HG03571 (cell line): ENCODE data around the gene TBXA2R.

Source experiments
- ATAC-seq: cut with Tn5 transposase; IDR thresholded peaks from one replicate; pipeline ENCODE4 v1.9.1; 2021; ENCODE audit not compliant: unreplicated experiment

Gene TBXA2R

DNA sequence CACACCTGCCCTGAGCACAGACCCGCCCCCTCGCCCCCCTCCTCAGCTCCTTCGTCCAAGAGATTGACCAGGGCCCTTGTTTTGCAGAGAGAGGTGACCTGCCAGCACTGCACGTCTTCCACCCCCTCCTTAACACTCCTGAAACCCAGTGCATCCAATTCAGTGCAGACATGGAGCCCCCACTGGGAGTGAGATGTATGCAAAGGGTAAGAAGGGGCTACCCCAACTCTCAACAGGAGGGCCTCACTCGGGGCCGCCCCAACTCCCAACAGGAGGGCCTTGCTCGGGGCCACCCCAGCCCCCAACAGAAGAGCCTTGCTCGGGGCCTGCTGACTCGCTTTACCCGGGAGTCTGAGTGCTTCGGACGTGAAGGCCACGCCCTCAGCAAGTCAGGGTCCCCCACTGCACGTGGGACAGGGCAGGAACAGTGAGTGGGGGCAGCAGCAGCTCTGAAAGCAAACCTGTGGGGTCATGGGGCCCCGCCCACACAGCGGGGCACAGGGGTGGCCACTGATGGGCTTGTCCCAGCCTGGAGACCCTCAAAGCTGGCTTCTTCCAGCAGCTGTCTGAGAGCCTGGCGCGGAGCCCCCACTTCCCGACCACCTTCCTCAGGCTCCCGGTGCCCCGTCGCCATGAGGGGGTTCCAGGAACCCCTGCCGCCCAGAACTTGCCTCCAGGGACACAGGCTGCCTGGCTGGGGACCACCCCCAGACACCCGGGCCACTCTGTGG, 14.3 kb upstream of the TBXA2R start:
- ATAC-seq = no peak

DNA sequence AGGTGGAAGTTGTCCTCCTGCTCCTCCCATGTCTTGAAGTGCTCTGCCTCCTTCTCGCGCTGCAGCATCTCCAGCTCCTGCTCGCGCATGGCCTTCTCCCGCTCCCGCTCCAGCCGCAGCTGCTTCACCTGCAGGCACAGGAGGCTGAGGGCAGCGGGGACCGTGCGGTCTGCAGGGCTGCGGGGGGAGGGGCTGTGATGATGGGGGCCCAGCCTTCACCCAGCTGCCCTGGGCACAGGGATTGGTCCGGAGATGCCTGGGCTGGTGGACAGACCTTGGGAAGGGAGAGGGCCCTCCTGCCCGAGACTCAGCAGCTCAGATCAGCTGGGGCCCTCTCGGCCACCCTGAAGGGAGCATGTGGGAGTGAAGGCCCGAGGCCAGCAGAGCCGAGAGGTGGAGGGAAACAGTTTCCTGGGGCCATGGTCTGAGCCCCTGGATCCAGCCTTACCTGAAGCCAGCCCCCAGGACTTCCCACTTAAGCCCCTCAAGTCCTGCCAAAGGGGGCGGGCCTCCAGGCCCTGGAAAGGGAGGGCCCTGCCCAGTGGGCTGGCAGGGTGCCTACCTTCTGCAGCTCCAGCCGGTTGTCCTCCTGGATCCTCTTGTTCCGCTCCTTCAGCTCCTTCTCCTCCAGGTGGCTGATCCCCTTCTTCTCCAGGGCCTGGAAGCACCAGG, 13.6 kb upstream of the TBXA2R start:
- ATAC-seq = no peak

DNA sequence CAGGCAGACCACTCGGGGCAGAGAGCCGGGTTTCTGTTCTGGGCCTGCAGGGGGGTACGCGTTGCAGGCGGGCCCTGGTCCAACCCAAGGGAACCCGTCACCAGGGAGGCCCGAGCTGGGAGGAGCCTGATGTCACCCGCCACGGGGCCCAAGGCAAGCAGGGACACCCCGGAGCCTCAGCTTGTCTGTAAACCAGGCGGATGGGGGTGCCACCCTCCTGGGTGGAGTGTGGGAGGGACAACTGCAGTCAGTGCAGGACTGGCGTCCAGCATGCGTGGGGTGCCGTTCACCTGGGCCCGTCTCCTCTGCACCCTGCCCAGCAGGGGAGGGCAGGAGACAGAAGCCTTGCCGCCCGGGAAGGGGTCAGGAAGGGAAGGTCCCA, 12.9 kb upstream of the TBXA2R start:
- no peak for ATAC-seq

DNA sequence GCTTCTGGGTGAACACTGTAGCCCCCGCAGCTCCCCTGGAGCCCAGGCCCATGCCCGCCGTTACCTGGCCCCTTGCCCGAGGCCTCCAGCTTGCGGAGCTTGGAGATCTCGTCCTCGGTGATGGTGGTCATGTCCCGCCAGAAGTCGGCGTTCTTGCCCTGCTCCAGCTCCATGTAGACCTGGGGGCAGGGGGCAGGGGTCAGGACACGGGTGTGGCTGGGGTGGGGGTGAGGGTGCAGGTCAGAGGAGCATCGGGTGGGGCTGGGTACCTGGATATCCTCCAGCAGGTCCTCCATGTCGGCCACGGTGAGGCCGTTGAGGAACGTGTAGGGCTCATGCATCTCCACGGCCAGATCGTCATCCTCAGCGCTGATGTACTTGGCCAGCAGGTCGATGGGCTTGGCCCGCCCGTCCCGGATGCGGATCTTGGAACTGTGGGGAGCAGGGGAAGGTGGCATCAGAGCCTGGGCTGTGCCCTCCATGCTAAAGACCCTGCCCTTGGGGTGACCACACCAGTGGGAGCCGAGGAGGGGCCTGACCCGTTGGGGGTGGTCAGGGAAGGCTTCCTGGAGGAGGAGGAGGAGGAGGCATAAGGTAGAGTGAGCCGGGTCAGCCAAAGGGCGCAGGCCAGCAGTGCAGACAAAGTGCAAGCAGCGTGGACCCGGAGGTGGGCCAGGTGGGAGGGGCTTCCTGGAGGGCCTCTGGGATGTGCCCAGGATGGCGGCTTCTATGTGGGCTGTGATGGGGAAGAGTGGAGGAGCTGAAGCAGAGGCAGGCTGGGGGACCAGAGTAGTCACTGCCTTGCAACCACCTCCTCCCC, 12.3 kb upstream of the TBXA2R start:
- no peak for ATAC-seq

DNA sequence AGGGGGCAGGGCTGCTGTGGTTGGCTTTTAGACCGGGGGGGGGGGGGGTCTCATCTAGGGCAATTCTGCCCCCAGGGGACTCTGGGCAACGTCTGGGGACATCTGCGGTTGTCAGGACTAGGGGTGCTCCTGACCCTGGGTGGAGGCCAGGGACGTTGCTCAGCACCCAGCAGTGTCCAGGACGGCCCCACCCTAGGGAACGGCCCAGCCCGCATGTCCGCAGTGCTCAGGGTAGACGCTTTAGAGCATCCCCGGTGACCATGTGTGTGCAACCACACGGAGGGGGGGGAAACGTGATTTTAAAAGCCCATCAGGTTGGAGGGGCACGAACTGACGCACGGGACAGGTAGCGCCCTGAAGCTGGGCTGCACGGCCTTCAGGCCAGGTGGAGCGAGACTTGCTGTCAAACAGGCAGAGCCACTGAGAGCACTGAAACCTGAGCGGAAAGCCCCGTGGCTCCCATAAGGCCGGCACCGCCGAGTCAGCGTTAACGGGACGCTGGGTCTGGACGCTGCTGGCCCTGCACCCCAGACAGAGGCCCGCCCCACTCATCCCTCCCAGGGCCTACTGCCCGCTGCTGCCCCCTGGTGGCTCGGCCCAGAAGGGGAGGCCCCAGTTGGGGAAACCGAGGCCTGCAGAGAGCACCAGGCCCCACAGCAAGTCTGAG, 11.6 kb upstream of the TBXA2R start:
- no peak for ATAC-seq

DNA sequence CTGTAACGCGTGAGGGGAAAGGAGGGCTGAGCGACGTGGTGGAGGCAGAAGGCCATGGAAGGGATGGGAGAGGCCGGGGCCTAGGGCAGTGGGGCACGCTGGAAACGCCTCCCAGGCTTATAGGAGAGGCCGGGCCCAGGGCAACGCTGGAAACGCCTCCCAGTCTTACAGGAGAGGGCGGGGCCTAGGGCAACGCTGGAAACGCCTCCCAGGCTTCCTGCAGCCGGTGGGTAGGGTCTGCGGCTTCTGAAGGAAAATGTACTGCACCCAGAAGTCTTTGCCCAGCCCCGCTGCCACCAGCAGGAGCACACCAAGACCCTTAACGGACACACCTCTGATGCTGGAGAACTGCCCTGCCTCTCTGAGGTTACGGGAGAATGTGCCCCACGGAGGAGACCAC, 10.8 kb upstream of the TBXA2R start:
- no peak for ATAC-seq

DNA sequence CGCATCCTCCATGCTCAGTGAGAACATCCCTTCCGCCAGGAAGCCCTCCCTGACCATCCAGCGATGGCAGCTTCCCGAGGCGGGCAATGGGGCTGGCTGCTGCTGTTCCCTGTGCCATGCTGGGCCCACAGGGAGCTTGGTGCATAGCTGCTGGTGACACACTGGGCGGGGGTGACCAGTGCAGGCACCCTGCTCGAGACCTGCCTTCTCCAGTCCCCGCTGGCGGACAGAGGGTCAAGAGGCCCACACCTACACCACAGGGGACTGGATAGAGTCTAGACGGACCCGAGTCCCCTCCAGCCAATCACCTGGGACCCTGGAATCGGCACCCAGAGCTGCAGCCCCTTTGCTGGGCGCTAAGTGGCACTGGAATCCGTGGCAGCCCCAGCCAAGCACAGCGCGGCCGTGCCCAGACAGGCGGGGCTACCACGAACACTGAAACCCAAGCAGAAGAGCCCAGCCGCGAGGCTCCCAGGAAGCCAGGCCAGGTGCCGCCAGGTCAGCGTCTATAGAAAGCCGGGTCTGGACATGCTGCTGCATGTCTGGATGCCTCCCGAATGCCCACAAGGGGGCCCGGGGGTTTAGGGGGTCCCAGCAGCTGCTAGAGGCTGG, 9.0 kb upstream of the TBXA2R start:
- ATAC-seq = no peak

DNA sequence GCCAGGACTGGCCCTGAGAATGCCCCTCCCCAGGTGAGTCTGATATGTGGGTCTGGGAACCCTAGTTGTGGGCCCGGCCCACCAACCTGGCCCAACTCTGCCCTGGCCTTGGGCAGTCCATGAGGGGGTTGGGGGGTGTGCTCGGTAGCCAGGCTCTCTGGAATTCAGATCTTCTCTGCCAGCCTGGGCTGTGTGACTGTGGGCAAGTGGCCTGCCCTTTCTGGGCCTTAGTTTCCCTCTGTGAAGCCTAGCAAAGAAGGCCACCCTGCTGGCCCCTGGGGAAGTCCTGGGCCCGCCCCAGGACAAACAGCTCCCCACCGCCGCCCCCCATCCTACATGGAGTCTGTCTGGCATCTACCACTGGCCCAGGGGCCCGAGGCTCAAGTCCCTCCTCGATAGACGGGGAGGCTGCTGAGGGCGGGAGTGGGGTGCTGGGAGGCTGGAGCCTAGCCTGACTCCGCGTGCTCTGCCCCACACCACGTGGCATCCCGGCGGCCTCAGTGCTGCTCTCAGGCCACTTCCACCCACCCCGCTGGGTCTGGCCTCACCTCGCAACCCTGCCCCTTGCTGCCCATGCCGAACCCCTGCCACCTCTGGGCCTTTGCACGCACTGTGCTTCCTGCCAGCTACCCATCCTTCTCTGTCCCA, 8.3 kb upstream of the TBXA2R start:
- ATAC-seq = no peak

DNA sequence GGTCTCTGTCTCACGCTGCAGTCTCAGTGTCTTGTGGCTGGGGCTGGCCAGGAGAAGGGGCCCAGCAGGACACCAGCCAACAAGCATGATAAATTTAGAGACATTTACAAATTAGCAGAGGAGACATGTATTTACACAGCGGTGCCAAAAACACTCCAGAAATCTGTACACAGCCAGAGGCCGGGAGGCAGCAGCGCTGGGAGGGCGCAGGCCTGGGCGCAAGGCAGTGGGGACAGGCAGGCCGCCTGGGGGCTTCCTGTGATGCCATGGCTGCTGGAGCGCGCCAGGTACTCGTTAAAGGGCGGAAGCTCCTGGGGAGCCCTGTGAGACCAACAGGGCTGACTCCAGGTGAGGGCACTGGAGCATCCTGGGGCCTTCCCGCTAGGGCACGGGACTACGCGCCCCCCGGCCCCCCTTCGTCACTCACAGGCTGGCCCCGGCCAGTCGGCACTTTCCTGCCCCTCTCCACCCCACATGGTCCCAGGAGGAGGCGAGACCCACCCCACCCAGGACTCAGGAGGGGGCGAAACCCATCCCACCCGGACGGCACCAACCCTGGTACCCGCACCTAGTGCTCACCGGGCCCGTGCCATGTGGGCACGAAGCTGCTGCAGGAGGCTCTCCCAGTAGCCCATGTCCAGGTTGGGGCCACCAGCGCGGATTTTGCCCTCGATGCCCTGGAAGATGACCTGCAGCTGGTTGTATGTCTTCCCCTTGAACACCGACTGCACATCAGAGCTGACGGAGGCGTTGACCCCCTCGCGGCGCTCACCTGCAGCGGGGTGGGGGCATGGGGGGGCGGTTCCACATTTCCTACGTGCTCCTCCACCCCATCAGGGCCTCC, 7.4 kb upstream of the TBXA2R start:
- ATAC-seq = no peak

DNA sequence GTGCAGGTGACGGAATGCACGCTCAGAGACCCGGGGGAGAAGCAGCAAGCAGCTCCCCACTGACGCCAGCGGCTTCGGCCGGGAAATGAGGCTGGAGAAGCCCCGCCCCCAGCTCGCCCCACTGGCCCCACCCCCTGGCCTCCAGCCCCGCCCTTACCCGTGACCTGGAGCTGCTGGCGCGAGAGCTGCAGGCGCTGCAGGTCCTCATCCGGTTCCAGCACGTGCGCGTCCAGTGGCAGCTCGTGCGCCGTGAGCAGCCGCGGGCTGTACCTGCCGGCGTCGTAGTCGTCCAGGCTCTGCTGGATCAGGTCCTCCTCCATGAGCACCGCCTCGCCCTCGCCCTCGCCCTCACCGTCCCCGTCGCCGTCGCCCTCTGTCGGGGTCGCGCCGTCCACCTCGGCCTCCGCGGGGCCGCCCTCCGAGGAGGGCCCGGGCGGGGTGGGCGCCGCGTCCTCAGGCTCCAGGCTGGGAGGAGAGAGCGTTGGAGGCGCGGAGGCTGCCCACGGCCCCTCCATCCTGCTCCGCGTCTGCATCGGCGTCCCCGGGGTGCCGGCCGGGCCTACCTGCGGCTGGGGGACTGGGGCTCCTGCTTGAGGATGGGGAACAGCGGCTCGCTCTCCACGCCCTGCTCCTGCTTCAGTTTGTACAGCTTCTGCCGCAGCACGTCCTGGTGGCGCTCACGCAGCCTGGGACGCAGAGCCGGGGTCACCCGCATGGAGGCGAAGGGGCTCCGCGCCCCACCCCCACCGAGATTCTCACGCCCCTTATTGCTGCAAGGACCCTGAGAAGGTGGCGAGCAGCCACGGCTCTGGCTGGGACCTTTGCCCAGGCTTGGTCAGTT, 6.4 kb upstream of the TBXA2R start:
- no peak for ATAC-seq

DNA sequence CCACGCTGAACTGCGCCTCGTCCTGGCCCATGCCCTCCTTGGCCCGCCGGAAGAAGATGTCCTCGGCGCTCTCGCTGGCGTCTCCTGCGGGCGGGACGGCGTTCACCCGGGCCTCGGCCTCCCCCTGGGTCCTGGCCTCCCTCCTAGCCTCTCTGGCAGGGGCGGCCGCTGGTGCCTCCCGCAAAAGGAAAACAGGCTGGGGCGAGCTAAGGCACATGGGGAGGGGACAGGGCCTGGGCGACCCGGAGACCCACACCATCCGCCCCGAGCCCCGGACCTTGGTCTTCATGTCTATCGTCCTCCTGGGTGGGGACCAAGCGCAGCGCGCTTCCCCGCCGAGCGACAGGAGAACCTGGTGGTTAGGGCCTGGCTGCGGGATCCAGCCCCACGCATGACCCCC, 5.7 kb upstream of the TBXA2R start:
- ATAC-seq = no peak

DNA sequence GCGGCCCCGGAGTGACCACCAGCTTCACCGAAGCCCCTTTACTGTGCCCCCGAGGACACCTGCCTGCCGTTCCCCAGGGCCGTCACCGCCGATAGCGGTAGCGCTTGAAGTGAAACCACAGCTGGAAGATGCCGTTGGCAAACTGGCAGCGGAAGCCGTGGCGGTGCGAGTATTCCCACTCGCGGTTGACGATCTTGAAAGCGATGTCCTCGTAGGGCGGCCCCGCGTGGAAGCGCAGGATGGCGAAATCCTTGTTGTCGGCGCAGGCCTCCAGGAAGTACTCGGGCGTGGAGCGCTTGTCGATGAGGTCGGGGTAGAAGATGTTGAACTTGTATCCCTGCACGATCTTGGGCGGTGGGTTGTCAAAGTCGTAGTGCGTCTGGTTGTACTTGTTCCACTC, 5.2 kb upstream of the TBXA2R start:
- ATAC-seq = no peak

DNA sequence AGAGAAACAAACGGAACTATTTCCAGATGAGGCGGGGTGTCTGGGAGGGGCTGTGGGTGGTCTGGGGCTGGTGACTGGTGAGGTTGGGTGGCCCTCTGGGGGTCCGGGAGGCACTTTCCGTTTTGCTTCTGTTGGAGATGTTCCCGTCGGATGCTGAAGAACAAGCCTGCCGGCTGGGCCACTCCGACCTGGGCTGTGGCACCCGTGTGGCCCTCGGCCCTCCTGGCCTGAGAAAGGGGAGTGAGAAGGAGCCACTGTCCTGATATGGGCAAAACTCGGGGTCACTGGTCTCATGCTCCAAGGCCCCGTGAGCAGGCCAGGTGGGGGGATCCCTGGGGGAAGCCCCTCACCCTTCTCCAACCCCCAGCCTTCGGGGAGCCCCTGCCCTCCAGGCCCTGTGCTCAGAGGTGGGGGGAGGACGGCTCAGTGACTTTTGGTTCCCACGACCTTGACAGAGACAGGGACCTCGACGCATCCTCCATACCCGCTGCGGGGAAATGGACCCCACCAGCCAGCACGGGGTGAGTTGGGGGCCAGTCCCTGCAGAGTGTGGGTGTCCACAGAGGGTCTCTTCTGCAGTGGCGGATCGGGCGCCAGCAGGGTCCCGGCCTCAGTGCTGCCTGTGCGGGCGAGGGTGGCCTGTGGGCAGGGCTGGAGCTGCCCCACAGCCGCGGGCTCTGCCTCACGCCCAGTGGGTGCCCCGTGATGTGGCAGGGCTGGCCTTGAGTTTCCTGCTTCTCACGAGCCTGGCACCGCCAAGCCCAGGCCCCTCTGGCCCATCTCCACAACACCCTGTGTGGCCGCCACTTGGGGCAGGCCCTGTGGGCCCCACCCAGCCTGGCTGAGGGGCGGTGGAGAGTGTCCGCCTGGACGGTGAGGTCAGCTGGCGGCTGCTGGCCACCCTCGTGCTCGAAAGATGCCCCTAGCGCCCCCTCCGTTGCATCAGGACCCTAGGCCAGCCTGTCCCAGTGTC, 4.4 kb upstream of the TBXA2R start:
- ATAC-seq = no peak

DNA sequence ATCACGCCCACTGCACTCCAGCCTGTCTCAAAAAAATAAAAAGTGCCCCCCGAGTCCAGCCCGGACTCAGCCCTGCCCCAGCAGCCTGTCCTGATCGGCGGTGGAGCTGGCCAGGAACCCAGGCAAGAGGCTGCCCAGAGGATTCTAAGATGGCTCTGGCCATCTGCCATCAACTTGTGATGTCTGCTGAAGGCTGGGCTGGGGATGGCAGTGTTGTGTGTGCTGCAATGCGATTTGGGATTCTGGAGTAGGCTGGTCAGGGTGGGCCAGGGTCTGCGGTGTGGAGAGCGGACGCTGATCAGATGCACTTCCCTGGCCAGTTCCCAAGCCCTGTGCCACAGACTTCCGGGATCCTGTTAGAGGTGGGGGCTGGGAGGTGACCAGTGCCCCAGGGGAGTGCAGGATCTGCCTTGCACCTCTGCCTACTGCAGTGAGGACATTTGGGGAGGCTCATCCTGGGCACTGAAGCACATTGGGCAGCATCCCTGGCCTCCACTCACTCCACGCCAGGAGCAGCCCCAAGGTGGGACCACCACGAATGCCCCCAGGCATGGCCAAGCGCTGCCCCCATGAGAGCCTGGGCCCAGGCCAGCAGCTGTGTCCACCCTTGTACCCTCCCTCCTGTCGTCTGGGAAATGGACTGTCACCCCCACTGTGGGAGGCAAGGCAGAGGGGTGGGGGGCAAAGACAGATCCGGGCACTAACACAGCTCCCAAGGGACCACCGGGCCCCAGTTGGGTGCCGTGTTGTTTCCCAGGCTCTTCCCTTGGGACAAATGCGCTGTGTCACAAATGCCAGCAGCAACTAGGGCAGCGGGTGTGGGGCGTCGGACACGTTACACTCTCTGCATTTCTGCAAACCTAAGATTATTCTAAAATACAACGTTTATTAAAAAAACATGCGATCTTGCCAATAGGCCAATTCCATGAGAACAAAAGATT, 3.4 kb upstream of the TBXA2R start:
- ATAC-seq = no peak

DNA sequence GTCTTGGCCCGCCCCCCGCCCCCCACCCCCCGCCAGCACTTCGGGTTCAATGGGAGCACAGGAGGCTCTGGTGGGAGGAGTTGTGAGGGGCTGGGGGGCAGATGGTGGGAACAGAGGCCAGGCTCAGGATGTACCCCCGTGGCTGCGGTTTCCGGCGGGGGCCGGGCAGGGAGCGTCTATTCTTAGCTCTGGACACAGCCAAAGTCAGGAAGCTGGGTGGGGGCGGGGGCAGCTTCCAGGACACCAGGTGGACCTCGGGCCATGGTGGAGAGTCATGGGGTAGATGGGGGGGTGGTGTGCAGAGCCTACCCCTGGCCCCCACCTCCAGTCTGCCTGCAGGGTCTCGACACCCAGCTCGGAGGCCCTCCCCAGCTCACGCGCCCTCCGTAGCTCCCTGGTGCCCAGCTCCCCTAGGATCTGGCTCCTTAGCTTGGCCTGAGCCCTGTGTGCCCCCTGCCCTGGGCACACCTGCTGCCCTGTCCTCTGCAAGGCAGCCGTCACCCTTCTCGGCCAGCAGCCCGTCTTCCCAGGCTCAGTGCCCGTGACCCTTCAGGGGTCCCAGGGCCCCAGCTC, 2.2 kb upstream of the TBXA2R start:
- ATAC-seq = no peak

DNA sequence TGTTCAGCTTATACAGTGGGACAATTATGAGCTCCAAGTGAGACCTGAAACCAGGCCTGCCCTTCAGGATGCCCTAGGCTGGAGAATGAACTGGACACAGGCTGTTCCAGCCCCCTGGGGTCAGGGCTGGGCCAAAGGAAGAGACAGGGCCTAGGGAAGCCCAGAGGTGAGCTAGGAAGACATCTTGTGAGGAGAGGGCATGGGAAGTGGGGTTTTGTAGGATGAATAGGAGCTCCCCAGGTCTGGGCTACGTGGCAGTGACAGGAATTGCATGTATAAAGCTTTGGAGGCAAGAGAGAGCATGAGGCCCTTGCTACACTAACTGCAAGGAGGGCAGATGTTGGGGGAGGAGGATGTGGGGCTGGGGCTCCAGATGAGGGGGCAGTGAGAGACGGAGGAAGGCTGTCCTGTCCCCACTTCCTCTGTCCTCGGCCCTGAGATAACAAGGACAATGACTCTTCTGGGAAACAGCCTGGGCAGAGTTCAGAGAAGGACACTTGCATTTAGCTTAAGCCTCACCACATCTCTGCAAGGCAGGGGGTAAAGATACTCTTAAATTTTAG, 1.5 kb upstream of the TBXA2R start:
- no peak for ATAC-seq
